GM20000 (cell line): ENCODE results near the gene ZBTB21.

ENCODE experiments used
- DNase-seq: peaks from one replicate; pipeline ENCODE4 v3.0.0; 2012; ENCODE audit warnings: low spot score
- TF ChIP-seq, protein P1 (sequence below): IDR thresholded peaks from 2 replicates; pipeline ENCODE4 v1.5.1; 2012; ENCODE audit warnings: mild to moderate bottlenecking, control low read depth; ENCODE audit errors: extremely low read depth, missing control alignments

Gene ZBTB21

DNA sequence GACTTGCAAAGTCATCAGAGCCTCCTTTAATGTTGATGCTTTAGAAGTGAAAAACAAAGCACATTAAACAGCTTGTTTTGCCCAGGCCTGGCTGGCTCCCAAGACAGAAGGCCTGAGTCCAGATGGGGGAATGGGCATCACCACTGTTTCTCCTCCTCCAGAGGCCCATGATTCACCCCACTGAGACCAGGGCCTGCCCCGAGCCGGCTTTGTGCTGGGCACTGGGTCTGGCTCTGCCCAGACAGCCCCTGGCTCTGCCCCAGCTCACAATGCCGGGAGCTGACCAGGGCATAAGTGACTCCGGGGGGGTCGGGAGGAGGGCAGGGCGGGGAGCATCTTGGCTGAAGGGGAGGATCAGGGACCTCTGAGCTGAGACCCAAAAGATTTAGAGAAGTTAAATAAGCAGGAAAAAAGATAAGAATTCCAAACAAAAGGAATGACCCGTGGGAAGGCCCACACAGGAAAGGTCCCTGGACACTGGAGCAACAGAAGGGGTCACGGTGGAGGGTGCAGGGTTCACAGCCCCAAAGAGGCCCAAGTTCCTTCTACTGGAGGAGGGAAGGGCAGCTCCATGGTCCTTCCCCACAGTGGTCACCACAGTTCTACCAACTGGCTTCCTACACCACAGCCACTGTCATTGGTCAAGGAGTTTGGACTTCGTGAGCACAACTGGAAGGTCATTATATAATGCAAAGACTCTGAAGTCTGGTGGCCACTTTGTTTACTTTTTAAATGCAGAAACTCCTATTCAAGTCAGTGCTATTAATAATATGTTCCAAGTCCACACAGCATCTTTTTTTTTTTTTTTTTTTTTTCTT, 61.9 kb downstream of the ZBTB21 start:
- TF ChIP-seq, protein P1, sequence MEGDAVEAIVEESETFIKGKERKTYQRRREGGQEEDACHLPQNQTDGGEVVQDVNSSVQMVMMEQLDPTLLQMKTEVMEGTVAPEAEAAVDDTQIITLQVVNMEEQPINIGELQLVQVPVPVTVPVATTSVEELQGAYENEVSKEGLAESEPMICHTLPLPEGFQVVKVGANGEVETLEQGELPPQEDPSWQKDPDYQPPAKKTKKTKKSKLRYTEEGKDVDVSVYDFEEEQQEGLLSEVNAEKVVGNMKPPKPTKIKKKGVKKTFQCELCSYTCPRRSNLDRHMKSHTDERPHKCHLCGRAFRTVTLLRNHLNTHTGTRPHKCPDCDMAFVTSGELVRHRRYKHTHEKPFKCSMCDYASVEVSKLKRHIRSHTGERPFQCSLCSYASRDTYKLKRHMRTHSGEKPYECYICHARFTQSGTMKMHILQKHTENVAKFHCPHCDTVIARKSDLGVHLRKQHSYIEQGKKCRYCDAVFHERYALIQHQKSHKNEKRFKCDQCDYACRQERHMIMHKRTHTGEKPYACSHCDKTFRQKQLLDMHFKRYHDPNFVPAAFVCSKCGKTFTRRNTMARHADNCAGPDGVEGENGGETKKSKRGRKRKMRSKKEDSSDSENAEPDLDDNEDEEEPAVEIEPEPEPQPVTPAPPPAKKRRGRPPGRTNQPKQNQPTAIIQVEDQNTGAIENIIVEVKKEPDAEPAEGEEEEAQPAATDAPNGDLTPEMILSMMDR = no peak
- no peak for DNase-seq

DNA sequence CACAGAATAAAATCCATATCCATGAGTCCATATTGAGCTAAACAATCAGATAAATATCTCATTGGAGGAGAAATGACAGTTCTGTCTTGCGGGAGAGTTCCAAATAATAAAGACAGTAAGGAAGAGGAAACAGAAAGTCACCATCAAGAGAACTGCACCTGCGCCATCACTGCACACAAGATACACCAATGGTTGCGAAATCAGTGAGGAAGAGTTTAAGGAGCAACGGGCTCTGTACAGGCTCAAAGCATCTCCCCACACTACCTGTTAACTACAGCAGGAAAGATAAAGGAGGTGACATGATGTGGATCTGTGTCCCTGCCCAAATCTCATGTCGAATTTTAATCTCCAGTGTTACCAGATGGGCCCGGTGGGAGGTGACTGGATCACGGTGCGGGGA, 64.2 kb downstream of the ZBTB21 start:
- DNase-seq = no peak
- TF ChIP-seq, protein P1 = no peak

DNA sequence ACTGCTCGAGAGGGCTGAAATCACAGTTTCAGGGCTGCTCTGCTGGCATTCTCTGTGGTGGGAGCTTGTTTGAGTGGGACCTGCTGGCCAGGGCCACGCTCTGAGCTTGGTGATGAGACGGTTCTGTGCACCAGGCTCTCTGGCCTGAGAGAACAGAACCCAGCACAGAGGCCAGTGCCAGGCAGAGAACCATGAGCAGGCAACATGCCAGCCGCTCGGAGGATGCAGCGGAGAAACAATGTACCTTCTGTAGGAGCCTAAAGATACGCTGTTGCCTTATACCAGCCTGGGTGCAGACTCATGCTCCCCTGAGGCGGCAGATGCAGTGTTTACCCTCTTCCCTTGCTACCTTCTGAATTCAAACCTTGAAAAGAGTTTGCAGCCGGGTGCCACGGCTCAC, 66.3 kb downstream of the ZBTB21 start:
- TF ChIP-seq, protein P1 = no peak

DNA sequence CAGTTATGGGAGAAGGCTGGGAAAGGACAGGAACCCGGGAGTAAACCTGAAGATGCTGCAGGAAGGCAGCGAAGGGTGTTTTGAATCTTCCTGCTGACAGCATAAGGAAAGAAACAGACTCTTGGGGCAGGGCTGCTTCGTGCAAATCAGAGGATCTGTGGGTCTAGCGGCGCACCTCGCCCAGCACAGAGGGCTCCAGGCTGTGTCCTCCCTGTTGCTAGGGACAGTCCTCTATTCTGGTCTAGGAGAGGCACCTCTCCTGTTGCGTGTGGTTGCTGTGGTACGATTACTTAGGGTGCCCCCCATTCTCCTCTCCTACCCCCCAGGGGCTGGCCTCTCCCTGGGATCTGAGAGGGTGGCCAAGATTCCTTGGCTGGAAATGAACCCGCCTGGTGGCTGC, 67.7 kb downstream of the ZBTB21 start:
- TF ChIP-seq, protein P1 = no peak
- no peak for DNase-seq

More for the DNA sequence above, 66.3 kb downstream of the ZBTB21 start:
- DNase-seq = no peak

DNA sequence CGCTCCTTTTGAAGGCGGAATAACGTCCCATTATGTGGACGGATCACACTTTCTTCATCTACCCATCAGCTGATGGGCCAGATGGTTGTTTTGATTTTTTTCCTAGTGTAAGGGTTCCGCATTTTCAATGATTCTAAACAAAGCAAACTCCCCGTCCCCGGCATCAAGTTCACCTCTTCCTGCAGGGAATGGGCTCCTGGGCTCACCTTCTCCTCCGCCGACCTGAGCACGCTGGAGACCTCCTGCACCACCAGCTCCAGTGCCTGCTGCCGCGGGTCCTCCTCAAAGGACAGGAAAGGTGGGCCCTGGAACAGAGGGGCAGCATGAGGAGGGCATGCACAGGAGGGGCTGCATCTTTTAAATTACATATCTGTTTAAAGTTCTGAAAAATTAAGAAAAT, 68.2 kb downstream of the ZBTB21 start:
- TF ChIP-seq, protein P1 = no peak
- no peak for DNase-seq

- TF ChIP-seq, protein P1 = no peak
- DNase-seq = no peak
Observed at GRCh38 chr21:41940431-41940830, 69.7 kb downstream of the ZBTB21 start.

DNA sequence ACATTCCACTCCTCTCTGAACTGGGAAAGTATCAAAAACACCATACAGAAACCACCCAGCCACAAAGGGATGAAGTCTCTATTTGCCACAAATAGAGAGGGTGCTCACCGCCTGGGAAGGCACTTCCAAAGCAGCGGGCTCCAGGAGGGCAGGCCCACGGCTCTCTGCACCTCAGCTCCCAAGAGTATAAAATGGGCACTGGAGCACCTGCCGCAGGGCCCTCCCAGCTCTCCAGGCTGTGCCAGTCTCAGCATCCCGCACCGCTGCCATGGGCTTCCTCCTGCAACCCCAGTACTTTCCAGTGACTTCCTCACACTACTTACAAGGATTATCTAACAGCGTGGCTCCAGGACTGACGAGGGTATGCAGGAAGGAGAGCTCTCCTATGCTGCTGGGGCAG, 70.8 kb downstream of the ZBTB21 start:
- no peak for DNase-seq
- TF ChIP-seq, protein P1 = no peak
